ENCODE measurements around the gene BSDC1.

Gene BSDC1

GRCh38 chr1:32421775-32422174 lies 27.5 kb upstream of the BSDC1 start:
- TF ChIP-seq, protein P1, sequence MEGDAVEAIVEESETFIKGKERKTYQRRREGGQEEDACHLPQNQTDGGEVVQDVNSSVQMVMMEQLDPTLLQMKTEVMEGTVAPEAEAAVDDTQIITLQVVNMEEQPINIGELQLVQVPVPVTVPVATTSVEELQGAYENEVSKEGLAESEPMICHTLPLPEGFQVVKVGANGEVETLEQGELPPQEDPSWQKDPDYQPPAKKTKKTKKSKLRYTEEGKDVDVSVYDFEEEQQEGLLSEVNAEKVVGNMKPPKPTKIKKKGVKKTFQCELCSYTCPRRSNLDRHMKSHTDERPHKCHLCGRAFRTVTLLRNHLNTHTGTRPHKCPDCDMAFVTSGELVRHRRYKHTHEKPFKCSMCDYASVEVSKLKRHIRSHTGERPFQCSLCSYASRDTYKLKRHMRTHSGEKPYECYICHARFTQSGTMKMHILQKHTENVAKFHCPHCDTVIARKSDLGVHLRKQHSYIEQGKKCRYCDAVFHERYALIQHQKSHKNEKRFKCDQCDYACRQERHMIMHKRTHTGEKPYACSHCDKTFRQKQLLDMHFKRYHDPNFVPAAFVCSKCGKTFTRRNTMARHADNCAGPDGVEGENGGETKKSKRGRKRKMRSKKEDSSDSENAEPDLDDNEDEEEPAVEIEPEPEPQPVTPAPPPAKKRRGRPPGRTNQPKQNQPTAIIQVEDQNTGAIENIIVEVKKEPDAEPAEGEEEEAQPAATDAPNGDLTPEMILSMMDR (IDR thresholded peaks at IDR 0.05; ENCODE audit: borderline replicate concordance, insufficient read depth, low read depth, low read length) = no peak
- no peak overlapping the region for H3K4me3 ChIP-seq (ENCODE audit: low read depth, low read length)

- H3K4me3 ChIP-seq (ENCODE audit: low read depth, low read length) = no peak overlapping the region
- TF ChIP-seq, protein P1 (IDR thresholded peaks at IDR 0.05; ENCODE audit: borderline replicate concordance, insufficient read depth, low read depth, low read length) = no peak
Observed at GRCh38 chr1:32414186-32414886, 20.1 kb upstream of the BSDC1 start.

DNA sequence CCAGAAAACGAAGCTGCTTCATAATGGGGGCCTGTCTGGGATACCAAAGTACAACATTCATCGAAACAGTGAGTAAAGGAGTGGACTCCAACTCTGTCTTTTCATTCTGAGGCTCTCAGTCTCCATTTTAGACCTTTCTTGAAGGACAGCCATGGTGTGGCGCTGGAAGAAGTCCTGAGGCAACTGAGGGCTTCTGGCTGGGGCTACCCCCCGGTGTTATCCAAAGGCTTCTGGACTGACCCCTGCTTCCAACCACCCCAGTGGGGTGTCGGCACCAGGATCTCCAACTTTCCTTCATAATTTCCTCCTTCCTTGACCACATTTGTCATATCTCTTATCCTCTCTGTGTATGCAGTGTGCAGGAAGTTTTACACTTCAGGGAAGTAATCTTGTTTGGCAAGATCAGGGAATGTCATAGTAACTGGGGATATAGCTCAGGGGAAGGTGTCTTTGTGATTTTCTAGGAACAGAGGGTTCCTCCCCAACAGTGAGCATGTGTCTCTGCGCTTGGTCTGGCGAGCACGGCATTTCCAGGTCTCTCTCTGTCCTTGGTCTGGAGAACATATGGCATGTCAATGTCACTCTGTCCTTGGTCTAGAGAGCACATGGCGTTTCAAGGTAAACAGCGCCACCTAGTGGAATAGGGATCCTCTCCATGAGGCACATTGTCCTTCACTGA lies 19.4 kb upstream of the BSDC1 start:
- no peak overlapping the region for H3K4me3 ChIP-seq (ENCODE audit: low read depth, low read length)
- TF ChIP-seq, protein P1 (IDR thresholded peaks at IDR 0.05; ENCODE audit: borderline replicate concordance, insufficient read depth, low read depth, low read length) = peak; percentile 80

DNA sequence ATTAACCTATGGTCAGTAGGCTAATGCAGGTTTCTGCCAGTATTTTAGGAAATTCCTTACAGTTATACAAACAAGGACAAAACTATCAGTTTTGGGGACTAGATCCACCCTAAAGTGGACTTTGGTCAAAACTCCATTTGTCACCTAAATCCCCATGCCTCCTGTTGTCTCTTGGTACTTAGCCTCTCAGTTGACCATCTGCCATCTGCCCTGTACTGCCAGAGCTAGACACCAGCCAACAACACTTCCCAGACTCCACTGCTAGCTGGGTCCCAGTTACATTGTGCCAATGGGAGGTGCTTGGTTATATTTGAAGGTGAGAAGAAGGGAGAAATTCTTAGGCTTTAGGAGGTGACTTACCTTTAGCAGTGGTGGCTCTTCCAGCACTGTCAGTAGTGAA lies 17.0 kb upstream of the BSDC1 start:
- H3K4me3 ChIP-seq (ENCODE audit: low read depth, low read length) = no peak overlapping the region
- TF ChIP-seq, protein P1 (IDR thresholded peaks at IDR 0.05; ENCODE audit: borderline replicate concordance, insufficient read depth, low read depth, low read length) = no peak

DNA sequence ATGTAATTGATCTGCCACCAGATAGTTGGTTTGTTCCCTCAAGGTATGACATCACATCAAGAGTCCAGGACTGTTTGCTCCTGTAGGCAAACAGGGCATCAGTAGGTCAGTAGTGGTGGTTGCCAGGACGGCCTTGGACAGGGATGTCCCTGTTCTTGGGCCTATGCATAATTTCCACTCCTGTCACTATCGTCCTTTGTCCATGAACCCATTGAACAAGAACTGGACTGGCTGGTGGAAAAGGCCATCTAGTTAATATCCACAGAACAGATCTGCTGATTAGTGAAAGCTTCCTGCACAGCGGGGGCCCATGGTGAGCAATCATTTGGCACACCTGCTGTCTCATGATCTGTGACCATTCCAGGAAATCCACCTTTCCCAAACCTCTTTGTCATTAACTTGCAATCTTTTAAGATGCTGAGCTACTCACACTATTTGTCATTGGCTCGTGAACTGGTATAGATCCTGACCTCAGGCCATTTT lies 12.4 kb upstream of the BSDC1 start:
- TF ChIP-seq, protein P1 (IDR thresholded peaks at IDR 0.05; ENCODE audit: borderline replicate concordance, insufficient read depth, low read depth, low read length) = no peak
- no peak overlapping the region for H3K4me3 ChIP-seq (ENCODE audit: low read depth, low read length)

- no peak overlapping the region for H3K4me3 ChIP-seq (ENCODE audit: low read depth, low read length)
- TF ChIP-seq, protein P1 (IDR thresholded peaks at IDR 0.05; ENCODE audit: borderline replicate concordance, insufficient read depth, low read depth, low read length) = no peak
Observed at GRCh38 chr1:32405672-32406467, 11.6 kb upstream of the BSDC1 start.

Data from GM12875 (cell line).